ENCODE measurements around the gene SLC16A8. TPM values are rescaled to one million over a fixed set of nuclear protein-coding genes. Genes with fewer than 3 reads are reported as not detected.

Gene SLC16A8
- total and polyA plus RNA-seq, 2 of the 13 experiments (the other 11 are each of a cell fraction or from before 2014, with no cell fraction given): not detected

DNA sequence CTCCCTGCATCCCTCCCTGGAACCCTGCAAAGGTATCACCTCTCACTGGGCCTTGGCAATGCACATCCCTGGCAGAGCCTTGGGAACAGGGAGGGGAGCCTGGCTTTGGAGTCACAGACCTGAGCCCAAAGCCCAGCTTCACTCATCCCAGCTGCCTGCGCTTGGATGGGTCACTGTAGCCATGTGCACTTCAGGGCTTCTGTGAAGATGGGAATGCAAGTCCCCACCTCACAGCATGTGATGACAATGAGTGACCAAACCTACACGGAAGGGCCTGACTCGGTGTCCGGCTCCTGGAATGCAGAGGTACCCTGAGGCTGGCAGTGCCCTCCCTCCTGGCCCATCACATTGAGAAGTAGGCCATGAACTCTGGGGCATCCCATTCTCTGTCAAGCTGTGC is 49.3 kb upstream of the SLC16A8 start:
- BruUV-seq (replicated peaks): no TSS peak
- ChIA-PET POLR2A (no interaction called here), CTCF (ENCODE audit: low intra/inter-chr PET ratio, low total read pairs) (no interaction called here)
- Histone ChIP-seq H3K9ac (ENCODE audit: insufficient read depth, low read depth, low read length) (no peak overlapping the region), H3K27ac (ENCODE audit: extremely low read length, insufficient read depth, low read length) (no peak overlapping the region), H3K27me3 (ENCODE audit: control insufficient read depth in 1 of 2, insufficient read depth in 2 of 2, low read length in 2 of 2) (no peaks in the 10 kb centered on the region; a peak in 1 of 5 replicates), H3K36me3 (replicated peaks in 1 of 2; ENCODE audit: control insufficient read depth in 1 of 2, insufficient read depth in 2 of 2, low read length in 2 of 2) (no peaks in the 10 kb centered on the region), H3K79me2 (ENCODE audit: insufficient read depth, low read length) (no peaks in the 10 kb centered on the region), H3K4me1 (ENCODE audit: insufficient read depth, low read length) (no peaks in the 10 kb centered on the region), H3K9me3 (ENCODE audit: low read length) (no peaks in the 10 kb centered on the region), H2AFZ (ENCODE audit: low read length) (no peak overlapping the region), H4K20me1 (ENCODE audit: insufficient read depth, low read length) (no peaks in the 10 kb centered on the region), H3K4me2 (ENCODE audit: low read depth, low read length) (no peak overlapping the region), H3K4me3 (replicated peaks in 1 of 3; ENCODE audit: insufficient read depth in 1 of 3, low read depth in 2 of 3, low read length in 3 of 3) (no peak overlapping the region)
- ATAC-seq (no peak), FAIRE-seq (no peak), DNase-seq (ENCODE audit: low spot score) (no peak)
- TF ChIP-seq ATAD3A (CRISPR knock-in tag; IDR thresholded peaks at IDR 0.05) (no peak), NFIC (IDR thresholded peaks at IDR 0.05; ENCODE audit: low read length) (no peak), MIER3 (CRISPR knock-in tag; IDR thresholded peaks at IDR 0.05; ENCODE audit: borderline replicate concordance) (no peak), ZNF260 (CRISPR knock-in tag; IDR thresholded peaks at IDR 0.05; ENCODE audit: borderline replicate concordance, low read depth) (no peak), ZNF652 (CRISPR knock-in tag; IDR thresholded peaks at IDR 0.05; ENCODE audit: borderline replicate concordance, low read depth) (no peak), HNRNPL (IDR thresholded peaks at IDR 0.05; ENCODE audit: low read depth, low read length) (no peak), ZNF567 (CRISPR knock-in tag; IDR thresholded peaks at IDR 0.05; ENCODE audit: borderline replicate concordance) (no peak), ZNF383 (CRISPR knock-in tag; IDR thresholded peaks at IDR 0.05; ENCODE audit: borderline replicate concordance) (no peak), DMAP1 (CRISPR knock-in tag; IDR thresholded peaks at IDR 0.05) (no peak), ZSCAN20 (CRISPR knock-in tag; IDR thresholded peaks at IDR 0.05; ENCODE audit: borderline replicate concordance) (no peak)
- TF ChIP-seq, protein P1, sequence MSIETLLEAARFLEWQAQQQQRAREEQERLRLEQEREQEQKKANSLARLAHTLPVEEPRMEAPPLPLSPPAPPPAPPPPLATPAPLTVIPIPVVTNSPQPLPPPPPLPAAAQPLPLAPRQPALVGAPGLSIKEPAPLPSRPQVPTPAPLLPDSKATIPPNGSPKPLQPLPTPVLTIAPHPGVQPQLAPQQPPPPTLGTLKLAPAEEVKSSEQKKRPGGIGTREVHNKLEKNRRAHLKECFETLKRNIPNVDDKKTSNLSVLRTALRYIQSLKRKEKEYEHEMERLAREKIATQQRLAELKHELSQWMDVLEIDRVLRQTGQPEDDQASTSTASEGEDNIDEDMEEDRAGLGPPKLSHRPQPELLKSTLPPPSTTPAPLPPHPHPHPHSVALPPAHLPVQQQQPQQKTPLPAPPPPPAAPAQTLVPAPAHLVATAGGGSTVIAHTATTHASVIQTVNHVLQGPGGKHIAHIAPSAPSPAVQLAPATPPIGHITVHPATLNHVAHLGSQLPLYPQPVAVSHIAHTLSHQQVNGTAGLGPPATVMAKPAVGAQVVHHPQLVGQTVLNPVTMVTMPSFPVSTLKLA (IDR thresholded peaks at IDR 0.05): no peak
- TF ChIP-seq, protein P2, sequence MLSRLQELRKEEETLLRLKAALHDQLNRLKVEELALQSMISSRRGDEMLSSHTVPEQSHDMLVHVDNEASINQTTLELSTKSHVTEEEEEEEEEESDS (CRISPR knock-in tag; IDR thresholded peaks at IDR 0.05; ENCODE audit: borderline replicate concordance): no peak
- WGBS (ENCODE audit: low lambda C conversion rate): 80% methylated on average over 3 of the region's 4 CpGs
- in situ Hi-C loops (cut with HindIII; ENCODE audit: extremely low pct_ligation_motif_present, low pct_unique_long_range_greater_than_20kb): no loop called here
- intact Hi-C loops (cut with micrococcal nuclease; ENCODE audit: unreplicated experiment): no loop called here
